HG02610 (cell line): Measurements from ENCODE around the gene SMIM24.
"Not testable (repeated sequence)": the region's sequence is repeated elsewhere in the genome, so short reads cannot be mapped to it uniquely, and the experiment has no call there.

Experiments
- ATAC-seq: cut with Tn5 transposase; IDR thresholded peaks from one replicate; pipeline ENCODE4 v1.9.1; 2021; ENCODE audit warnings: mild to moderate bottlenecking, moderate library complexity; ENCODE audit not compliant: unreplicated experiment

Gene SMIM24

DNA sequence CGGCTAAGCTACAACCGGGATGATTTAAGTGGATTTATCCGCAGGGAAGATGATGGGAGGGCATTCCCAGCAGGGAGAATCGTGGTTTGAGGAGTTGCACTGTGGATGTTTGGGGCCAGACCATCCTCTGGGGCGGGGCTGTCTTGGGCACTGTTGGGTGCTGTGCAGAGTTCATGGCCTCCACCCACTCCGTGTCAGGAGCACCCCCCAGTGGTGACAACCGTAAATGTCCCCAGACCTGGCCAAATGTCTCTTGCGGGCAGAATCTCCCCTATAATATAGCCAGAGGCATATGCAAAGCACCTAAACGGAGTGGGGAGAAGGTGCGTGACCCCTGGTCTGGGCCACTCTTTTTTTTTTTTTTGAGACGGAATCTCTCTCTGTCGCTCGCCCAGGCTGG lies 40.2 kb downstream of the SMIM24 start:
- no peak for ATAC-seq

DNA sequence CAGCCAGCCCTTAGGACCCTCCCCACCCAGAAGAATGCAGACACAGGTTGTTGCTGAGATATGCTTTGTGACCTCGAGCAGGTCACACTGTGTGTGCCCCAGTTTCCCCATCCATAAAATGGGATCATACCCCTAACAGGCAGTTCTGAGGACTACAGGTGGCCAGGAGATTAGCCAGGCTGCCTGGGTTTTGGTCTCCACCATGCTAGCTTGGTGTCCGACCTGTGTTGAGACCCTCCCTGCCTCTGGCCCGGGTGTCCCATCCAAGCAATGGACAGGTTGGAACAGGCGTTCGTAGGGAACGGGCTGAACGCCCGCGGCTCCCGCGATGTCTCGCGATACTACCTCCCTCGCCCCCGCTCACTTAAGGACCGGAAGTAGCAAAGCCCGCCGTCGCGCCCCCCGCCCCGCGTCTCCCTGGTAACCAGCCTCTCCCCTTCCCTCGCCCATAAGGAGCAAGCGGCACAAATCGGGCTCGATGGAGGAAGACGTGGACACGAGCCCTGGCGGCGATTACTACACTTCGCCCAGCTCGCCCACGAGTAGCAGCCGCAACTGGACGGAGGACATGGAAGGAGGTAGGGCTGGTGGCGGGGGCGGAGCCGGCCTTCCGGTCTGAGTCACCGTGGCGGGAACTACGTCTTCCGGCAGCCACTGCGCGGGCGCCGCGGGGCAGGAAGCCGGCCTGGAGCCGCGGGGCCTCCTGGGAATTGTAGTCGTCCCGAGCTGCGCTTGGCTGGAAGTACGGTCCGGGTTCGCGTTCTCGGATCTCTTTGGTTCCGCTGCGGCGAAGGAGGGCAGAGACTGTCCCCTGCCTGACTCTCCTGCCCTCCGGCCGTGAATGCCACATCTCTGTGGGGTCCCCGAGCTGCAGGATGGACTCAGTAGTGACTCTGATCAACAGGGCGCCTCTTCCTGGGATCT lies 45.4 kb downstream of the SMIM24 start:
- peak; percentile 77 for ATAC-seq

DNA sequence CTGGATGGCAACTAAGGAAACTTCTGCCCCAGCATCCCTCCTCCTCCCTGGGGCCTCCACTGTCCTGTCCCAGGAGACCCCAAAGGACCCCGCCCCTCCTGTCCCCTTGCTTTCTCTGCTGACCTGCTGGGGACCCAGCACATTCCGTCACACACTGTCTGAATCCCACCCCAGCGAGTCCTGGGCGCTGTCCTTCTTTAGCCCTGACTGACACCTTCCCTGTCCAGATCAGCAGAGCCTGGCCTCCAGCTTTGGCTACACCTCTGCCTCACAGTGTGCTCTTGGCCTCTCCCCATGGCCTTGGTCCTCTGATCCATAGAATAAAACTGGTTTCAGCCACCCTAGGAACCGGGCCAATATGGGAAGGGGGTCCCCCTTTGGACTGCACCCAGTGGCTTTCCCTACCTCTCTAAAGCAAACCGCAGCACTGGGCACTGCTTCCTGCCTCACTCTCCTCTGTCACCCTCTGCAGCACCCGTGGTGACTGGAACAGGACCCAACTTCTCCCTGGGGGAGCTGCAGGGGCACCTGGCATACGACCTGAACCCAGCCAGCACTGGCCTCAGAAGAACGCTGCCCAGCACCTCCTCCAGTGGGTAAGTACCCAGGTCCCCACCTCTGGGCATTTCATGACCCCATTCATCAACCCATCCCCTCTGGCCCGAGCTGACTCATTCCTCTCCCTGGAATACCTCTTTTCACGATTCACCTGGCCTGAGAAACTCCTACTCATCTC lies 46.4 kb downstream of the SMIM24 start:
- no peak for ATAC-seq

DNA sequence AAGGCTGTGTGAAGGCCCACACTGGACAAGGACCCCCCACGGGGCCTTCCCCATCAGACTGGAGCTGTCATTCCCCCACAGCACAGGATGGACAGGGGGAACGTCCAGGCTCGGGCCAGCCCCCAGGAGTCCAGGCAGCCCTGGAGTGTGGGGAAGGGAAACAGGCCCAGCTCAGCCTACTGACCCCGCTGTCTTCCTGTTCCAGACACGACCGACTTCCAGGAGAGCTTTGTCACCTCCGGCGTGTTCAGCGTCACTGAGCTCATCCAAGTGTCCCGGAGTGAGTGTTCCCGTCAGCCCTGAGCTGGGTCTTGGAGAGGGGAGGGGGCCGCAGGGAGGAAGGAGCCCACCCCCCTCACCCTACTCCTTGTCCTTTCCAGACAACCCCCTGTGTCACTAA lies 47.0 kb downstream of the SMIM24 start:
- no peak for ATAC-seq

DNA sequence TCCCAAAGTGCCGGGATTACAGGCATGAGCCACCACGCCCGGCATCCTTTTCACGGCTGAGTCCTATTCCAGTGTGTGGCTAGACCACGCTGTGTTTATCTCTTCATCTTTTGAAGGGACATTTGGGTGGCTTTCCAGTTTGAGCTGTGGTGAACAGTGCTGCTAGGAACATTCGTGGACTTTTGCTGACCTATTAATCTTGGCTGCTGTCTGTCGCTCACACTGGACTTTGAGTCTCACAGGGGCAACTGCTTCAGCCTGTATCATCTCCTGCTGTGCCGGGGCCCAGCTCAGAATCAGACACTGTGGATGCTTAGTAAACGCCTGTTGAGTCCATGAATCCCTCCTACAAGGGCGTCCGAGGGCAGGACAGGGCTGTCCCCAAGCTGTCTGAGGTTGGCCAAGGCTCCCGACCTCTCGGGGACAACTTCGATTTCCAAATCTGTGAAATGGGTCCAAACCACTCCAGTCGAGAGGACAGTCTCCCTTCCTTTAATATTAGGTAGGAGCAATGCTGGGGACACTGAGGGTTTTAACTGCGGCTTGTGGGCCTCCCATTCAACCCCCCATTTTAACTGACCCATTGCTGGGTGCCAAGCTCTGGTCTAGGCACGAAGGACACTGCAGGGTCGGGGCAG lies 48.4 kb downstream of the SMIM24 start:
- ATAC-seq: no peak

DNA sequence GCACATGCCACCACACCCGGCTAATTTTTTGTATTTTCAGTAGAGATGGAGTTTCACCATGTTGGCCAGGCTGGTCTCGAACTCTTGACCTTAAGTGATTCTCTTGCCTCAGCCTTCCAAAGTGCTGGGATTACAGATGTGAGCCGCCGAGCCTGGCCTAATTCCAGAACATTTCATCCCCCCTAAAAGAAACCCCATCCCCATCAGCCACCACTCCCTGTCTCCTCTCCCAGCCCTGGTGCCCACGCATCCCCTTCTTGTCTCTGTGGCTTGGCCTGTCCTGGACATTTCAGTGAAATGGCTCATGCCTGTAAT lies 50.0 kb downstream of the SMIM24 start:
- not testable (repeated sequence) for ATAC-seq

DNA sequence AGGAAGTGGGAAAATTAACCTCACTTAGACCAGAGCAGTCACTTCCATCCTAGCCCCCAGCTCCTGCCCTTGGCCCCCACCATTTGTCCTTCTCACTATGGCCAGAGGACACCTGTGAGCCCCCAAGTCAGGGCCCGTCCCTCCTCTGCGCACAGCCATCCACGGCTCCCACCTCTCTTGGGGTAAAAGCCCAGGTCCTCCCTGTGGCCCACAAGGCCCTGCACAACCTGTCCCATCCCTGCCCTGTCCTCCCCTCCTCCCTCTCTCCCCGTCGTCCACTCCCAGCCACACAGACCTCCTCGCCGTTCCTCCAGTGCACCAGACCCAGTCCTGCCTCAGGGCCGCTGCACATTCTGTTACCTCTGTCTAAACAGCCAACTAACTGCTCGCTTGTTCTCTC lies 53.9 kb downstream of the SMIM24 start:
- no peak for ATAC-seq
